NOMO-1 (cell line): ENCODE data around the gene COA1.
"Not testable (repeated sequence)": the region's sequence is repeated elsewhere in the genome, so short reads cannot be mapped to it uniquely, and the experiment has no call there.

Experiments
- DNase-seq, 2 experiments: peaks; one replicate each; lab custom pipeline; 2025; ENCODE audit not compliant: unreplicated experiment in 2 of 2; lab: John Stamatoyannopoulos, UW

COA1 gene, protein sequence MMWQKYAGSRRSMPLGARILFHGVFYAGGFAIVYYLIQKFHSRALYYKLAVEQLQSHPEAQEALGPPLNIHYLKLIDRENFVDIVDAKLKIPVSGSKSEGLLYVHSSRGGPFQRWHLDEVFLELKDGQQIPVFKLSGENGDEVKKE

DNA sequence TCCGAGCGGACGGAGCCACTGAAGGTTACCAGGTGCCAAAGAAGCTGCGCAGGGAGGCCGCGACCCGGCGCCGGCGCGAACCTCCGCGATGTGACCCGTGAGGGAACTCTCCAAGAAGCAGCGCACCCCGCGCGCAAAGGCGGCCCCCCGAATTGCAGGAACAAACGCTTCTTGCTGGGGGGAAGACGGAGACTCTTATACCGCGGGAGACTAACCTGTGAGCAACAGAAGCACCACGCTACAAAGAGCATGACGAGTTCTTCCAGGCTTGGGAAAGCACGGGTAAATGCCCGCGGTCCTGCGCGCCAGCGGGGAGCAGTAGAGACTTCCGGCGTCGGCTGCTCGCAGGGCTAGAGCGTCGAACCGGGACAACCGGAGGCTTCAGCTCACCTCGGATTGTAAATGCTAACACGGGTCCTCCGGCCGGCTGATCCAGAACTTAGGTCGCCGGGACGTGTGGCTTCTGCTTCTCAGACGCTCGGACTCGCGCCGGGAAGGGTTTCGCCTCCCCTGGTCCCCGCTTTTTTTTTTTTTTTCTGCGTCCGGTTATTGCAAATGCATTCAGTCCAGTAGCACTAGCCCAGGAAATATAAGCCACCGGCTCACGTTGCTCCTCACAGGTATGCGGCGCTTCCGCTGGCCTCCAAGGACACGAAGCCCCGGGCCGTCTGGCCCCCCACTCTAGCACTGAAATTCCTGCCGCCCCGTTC is at the start of gene COA1:
Gene COA1, minus strand, starts transcription at position 310 of the 710 bp plus-strand sequence. CDS start 80,909 bp downstream, outside the sequence.
- peak; percentile 78 to 82 for DNase-seq

DNA sequence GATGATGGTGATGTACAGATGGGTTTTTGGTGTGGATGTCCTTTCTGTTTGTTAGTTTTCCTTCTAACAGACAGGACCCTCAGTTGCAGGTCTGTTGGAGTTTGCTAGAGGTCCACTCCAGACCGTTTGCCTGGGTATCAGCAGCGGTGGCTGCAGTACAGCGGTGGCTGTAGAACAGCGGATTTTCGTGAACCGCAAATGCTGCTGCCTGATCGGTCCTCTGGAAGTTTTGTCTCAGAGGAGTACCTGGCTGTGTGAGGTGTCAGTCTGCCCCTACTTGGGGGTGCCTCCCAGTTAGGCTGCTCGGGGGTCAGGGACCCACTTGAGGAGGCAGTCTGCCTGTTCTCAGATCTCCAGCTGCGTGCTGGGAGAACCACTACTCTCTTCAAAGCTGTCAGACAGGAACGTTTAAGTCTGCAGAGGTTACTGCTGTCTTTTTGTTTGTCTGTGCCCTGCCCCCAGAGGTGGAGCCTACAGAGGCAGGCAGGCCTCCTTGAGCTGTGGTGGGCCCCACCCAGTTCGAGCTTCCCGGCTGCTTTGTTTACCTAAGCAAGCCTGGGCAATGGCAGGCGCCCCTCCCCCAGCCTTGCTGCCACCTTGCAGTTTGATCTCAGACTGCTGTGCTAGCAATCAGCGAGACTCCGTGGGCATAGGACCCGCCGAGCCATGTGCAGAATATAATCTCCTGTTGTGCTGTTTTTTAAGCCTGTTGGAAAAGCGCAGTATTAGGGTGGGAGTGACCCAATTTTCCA is 49.1 kb upstream of the COA1 start:
- not testable (repeated sequence) for DNase-seq

DNA sequence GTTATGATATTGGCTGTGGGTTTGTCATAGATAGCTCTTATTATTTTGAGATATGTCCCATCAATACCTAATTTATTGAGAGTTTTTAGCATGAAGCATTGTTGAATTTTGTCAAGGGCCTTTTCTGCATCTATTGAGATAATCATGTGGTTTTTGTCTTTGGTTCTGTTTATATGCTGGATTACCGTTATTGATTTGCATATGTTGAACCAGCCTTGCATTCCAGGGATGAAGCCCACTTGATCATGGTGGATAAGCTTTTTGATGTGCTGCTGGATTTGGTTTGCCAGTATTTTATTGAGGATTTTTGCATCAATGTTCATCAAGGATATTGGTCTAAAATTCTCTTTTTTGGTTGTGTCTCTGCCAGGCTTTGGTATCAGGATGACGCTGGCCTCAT is 45.9 kb upstream of the COA1 start:
- DNase-seq = not testable (repeated sequence)

DNA sequence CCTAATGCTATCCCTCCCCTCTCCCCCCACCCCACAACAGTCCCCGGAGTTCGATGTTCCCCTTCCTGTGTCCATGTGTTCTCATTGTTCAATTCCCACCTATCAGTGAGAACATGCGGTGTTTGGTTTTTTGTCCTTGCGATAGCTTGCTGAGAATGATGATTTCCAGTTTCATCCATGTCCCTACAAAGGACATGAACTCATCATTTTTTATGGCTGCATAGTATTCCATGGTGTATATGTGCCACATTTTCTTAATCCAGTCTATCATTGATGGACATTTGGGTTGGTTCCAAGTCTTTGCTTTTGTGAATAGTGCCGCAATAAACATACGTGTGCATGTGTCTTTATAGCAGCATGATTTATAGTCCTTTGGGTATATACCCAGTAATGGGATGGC is 43.9 kb upstream of the COA1 start:
- DNase-seq = not testable (repeated sequence)

DNA sequence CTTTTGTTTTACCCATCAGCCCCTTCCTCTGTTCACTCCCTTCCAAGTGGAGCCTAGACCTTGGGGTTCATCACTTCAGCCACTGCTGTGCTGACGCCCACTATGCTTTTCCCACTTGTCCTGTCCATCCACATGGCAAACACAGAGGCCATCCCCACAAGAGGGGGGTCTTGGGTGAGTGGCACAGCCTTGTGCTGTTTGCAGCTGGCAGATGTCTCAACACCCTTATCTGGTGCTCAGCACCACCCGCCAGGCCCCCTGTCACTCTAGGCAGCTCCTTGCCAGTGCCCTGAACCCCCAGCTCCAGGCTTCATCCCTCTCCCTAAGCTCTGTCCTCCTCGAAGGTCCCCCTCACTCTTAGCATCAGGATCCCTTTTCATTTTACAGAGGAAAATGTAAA is 42.2 kb upstream of the COA1 start:
- no peak for DNase-seq

DNA sequence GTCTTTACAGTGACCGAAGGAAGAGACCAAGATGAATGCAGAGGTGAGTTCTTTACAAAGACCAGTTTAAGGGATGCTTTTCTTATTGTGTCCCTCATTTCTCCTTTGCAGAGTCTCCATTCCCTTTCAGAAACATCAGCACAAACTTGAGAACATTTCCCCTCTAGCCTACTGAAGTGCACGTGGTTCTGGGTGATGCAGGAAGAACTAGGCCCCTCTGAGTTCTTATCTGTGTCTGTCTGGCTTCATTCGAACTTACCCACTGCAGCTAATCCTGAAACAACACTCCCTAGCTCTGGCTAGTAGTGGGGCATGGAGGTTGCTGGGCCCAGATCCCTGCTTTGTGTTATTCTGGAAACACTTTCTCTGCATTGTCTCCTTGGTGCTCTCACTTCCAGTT is 41.8 kb upstream of the COA1 start:
- DNase-seq = no peak

DNA sequence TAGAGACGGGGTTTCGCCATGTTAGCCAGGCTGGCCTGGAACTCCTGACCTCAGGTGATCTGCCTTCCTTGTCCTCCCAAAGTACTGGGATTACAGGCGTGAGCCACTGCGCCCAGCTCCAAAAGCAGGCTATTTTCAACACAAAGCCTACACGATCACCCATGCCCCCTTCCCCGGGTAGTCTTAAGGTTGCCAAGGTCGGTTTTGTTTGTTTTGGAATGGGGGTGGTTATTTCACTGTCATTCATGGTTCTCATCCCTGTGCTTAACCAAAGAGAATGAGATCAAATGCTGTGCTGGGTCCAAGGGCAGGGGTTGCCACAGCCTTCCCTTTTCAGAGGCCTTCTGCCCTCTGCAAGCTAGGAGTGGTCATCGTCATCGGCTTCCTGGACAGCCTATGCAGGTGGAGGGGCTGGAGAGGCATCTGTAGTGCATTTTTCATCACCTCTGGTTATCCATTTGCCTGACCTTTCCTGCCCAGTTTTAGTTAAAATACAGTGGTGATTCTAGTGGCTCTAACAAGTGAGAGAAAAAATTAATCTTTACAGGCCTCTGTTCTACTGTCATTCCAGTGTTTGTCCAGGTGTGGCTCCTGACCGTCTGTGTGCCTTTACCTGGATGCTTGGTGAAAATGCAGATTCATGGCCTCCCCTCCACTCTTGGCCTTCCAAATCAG is 40.6 kb upstream of the COA1 start:
- DNase-seq = no peak

DNA sequence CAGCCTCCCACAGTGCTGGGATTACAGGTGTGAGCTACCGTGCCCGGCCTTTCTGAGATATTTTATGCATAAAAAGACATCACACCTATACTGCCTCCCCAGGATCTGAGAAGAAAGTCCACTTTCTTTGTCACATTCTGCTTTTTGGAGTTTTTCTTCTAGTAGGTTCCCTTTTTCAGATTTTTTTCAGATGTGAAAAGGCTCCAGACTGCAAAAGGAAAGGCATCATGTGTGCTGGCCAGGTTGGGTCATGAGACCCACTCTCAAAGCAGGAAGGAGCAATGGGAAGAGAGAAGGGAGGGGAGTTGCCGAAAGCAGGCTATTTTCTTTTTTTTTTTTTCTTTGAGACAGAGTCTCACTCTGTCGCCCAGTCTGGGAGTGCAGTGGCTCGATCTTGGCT is 40.0 kb upstream of the COA1 start:
- no peak for DNase-seq

DNA sequence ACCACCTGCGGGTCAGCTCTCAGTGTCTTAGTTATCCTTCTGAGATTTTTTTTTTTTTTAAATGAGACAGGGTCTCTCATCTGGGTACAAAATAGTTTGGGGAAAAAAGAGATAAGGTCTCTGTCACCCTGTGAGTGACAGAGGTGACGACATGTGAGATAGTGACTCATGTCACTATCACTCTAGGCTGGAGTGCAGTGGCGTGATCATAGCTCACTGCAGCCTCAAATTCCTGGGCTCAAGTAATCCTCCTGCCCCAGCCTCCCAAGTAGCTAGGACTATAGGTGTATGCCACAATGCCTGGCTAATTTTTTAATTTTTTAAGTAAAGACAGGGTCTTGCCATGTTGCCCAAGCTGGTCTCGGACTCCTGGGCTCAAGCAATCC is 39.6 kb upstream of the COA1 start:
- no peak for DNase-seq

DNA sequence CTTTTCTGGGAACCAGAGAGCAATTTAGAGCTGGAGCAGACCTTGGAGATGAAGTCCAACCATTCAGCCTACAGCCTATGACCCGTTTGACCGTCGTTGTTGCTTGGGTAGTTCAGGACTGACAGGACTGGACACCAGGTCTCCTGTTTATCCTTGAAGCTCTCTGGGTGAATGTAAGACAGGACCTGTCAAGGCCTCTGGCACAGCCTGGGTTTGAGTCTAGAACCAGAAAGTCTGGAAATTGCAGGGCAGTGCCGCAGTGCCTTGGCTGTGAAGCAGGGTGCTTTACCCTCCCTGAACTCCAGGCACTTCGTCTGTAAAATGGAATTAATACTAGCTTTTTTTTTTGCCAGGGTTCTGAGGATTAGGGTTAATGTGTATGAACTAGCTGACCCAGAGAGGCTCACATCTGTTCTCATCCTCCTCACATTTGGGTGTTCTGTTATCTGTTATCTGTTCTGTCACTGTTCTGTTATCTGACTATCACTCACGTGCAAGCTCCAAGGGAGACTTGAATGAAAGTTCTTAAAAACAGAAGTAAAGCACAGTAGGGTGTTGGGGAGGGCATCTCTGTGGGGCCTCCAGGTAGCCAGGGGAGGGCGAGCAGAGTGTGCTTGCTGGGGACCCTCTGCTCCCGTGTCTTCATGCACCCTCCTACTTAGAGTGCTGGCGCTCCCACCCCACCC is 39.0 kb upstream of the COA1 start:
- DNase-seq = no peak

DNA sequence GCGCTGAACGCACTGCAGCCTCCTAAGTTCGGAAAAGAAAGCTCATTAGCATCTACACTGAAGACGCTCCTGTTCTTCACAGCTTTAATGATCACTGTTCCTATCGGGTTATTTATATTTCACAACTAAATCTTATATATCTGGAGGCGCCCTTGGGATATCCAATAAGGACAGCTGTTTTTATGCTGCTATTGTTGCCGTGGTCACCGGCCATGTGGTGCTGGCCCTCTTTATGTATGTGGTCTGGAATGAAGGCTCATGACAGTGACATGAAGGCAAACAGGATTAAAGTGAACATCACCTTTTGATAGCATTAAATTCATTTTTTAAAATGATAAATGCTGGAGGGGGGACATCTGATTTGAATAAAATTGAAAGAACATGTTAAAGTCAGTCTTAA is 38.0 kb upstream of the COA1 start:
- no peak for DNase-seq

DNA sequence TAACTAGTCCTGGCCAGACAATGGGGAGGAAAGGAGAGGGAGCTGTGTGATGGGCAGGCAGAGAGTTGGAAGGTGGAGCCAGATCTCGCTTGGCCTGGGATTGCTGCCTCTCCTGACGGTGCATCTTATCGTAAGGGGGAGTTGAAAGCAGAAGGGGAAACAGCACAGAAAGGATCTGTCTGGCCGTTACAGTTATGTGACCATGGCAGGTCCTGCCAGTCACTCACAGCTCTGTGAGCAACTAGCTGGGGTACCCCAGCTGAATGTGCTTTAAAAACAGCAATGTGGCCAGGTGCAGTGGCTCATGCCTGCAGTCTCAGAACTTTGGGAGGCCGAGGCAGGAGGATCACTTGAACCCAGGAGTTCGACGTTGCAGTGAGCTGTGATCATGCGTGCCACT is 37.2 kb upstream of the COA1 start:
- no peak for DNase-seq

DNA sequence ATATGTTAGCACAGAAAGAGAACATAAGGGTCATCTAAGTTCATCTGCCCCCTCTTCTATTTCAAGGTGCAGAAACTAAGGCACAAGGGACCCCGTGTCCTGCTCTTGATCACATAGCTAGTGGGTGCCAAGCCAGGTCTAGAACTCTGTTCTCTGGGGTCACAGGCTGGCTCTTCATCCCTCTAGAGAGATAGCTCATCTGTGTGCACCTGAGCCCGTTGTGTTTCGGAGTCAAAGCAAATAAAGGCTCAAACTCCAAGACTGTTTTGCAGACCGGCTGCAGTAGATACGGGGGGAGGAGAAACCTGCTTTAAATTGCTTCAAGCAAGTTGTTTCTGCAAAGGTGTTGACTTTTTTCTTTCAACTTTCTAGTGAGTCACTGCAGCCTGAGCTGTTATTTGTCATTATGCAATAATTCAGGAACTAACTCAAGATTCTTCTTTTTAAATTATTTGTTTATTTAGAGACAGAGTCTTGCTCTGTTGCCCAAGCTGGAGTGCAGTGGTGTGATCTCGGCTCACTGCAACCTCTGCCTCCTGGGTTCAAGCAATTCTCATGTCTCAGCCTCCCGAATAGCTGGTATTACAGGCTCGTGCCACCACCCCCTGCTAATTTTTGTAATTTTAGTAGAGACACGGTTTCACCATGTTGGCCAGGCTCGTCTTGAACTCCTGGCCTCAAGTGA is 35.6 kb upstream of the COA1 start:
- peak in 1 of 2 experiments; percentile 72 for DNase-seq

DNA sequence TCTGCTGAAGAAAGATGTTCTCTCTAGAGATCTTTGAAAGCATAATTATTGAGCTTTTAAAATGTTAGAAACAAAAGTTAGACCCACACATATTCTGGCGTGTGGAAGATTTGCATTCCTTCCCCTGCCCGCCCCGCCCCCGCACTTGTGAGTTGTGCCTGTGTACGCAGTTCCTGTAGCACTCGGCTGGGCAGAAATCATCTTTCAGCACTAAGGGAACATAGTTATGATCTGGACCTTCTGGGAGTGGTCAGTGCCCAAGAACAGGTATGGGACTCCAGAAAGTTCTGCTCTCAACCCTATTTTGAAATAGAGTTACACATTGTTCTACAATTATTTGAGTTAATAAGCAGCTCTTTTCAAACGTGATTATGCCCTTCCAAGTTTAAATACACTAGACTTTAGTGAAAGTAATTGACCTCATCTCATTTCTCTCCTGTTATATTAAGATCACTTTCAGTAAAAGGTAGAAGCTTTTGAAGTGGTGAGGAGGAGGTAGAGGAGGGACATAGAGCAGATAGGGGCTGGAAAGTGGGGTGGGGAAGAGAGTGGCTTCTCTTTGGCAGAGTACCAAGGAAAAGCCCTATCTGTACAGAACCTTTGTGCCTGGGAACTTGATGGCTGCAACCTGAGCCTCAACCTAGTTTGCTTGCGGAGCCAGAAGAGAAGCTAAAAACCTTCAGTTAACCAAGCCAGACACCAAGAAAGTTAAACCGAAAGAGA is 34.9 kb upstream of the COA1 start:
- no peak for DNase-seq

DNA sequence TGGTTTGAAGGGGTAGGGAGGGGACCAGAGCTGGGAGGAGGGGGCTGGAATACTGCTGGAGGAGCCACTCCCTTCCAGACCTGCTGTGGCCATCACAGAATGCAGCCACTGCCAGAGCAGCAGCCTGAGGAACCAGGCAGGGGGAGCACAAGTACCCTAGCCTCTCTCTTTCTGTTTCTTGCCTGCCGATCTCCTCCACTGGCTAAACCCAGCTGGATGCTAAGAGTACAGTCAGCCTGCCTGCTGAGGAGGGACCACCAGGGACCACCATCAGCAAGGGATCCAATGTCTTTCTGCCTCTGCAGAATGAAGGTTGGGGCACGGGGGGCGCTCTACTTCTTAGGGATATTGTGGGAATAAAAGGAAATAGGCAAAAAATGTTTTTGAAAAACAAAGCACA is 33.9 kb upstream of the COA1 start:
- DNase-seq = no peak

DNA sequence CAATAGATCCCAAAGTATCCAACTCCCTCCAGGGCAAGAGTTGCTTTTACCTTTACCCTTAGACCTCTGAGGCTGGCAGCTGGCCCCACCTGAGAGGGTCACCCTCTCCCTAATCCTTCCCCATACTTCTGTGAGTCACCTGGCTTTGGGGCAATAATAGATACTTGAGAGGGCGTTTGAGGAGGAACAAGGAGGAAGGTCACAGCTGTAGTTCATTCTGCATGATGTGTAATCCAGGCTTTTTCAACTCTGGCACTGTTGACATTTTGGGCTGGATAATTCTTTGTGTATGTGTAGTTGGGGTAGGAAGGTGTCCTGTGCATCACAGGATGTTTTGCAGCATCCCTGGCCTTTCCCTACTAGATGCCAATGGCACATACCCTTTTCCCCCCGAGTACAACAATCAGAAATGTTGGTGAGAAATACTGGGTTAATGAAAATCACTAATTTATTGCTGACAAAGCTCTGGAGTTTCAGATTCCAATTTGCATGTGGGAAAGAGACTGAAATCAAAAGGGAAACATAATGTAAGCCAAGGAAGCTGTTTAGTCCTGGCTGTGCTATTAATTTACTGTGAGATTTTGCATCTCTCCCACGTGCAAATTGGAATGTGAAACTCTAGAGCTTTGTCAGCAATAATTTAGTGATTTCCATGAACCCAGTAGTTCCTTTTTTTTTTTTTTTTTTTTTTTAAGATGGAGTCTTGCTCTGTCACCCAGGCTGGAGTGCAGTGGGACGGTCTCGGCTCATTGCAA is 32.8 kb upstream of the COA1 start:
- DNase-seq = no peak

DNA sequence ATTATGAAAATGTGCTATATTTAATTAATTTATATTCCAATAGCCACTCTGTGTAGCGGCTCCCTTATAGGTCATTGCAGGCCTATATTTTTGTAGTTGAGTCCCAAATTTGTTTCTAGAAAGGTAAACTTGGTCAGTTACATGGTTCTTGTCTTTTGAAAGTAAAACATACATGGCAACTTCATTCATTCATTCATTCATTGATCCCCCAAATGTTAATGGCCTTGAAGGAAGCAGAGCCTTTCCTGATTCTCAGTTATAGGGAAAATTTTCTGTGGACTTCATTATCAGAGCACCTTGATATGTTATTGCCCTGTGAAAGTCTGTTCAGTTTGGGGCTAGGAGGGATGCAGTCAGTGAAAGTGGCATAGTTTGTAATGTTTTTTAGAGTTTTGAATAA is 32.1 kb upstream of the COA1 start:
- no peak for DNase-seq

DNA sequence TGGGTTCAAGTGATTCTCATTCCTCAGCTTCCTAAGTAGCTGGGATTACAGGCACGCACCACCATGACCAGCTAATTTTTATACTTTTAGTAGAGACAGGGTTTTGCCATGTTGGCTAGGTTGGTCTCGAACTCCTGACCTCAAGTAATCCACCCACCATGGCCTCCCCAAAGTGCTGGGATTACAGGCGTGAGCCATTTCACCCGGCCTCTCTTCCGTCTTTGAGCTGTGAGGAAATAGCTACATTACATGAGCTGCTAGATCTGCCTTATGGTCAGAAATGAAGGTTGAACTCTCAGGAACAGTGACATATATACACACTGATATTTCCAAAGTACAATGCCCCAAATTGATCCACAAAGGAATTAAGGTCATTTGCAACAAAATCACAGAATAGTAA is 31.5 kb upstream of the COA1 start:
- no peak for DNase-seq
